HG03521 (cell line): Measurements from ENCODE around the gene ZNF268.

ENCODE experiments used
- ATAC-seq: cut with Tn5 transposase; IDR thresholded peaks from one replicate; pipeline ENCODE4 v1.9.1; 2021; ENCODE audit warnings: mild to moderate bottlenecking, moderate library complexity; ENCODE audit not compliant: unreplicated experiment

ZNF268 gene

GRCh38 chr12:133181238-133181959 lies at the start of gene ZNF268:
Gene ZNF268, plus strand, starts transcription at chr12:133181495. Its CDS starts 503 bp downstream, at chr12:133181998.
- ATAC-seq = peak; percentile 89

- no peak for ATAC-seq
Measured at GRCh38 chr12:133135747-133136146, 45.5 kb upstream of the ZNF268 start.

- ATAC-seq = no peak
Measured at GRCh38 chr12:133145981-133146380, 35.3 kb upstream of the ZNF268 start.

- no peak for ATAC-seq
Measured at GRCh38 chr12:133156125-133156690, 25.1 kb upstream of the ZNF268 start.

- no peak for ATAC-seq
Measured at GRCh38 chr12:133165776-133166175, 15.5 kb upstream of the ZNF268 start.

GRCh38 chr12:133172491-133172890 lies 8.8 kb upstream of the ZNF268 start:
- no peak for ATAC-seq

- ATAC-seq = no peak
Measured at GRCh38 chr12:133174901-133175300, 6.4 kb upstream of the ZNF268 start.

GRCh38 chr12:133180669-133181068 lies 626 bp upstream of the ZNF268 start:
- ATAC-seq = no peak

GRCh38 chr12:133190176-133190575 lies 8.9 kb downstream of the ZNF268 start:
- ATAC-seq = no peak

GRCh38 chr12:133192847-133193246 lies 11.6 kb downstream of the ZNF268 start:
- no peak for ATAC-seq

- no peak for ATAC-seq
Measured at GRCh38 chr12:133201888-133202287, 20.6 kb downstream of the ZNF268 start.

- no peak for ATAC-seq
Measured at GRCh38 chr12:133202493-133203343, 21.4 kb downstream of the ZNF268 start.

- ATAC-seq = no peak
Measured at GRCh38 chr12:133203344-133204263, 22.3 kb downstream of the ZNF268 start.

GRCh38 chr12:133204264-133204603 lies 22.9 kb downstream of the ZNF268 start:
- no peak for ATAC-seq

GRCh38 chr12:133206390-133206789 lies 25.1 kb downstream of the ZNF268 start:
- no peak for ATAC-seq

GRCh38 chr12:133215724-133216123 lies 34.4 kb downstream of the ZNF268 start:
- ATAC-seq = no peak

GRCh38 chr12:133217219-133217618 lies 35.9 kb downstream of the ZNF268 start:
- no peak for ATAC-seq

- ATAC-seq = no peak
Measured at GRCh38 chr12:133220521-133220920, 39.2 kb downstream of the ZNF268 start.

- no peak for ATAC-seq
Measured at GRCh38 chr12:133221241-133221640, 39.9 kb downstream of the ZNF268 start.

GRCh38 chr12:133222211-133222610 lies 40.9 kb downstream of the ZNF268 start:
- no peak for ATAC-seq

- no peak for ATAC-seq
Measured at GRCh38 chr12:133225527-133225926, 44.2 kb downstream of the ZNF268 start.
